ENCODE results near the gene CATSPER3.

CATSPER3 gene

DNA sequence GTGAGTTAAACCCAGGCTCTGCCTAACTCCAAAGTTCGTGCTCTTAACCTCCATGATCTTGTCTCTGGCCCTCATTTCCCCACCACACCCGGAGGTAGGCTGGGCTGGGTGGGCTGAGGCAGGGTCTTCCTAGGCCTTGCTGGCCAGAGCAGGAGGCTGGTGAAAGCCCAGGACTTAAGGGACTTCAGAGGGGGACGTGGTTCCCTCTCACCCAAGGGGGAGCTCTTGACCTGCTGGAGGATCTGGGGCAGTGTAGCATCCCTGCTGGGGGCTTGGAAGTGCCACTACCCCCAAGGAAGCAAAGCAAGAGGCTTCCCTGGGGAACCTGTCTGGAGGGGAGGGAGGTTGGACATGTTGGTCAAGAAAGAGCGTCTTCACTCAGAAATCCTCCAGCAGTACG, 51.6 kb downstream of the CATSPER3 start:
- Mint-ChIP-seq H3K27ac (no peak overlapping the region), H3K36me3 (ENCODE audit: low read depth) (no peaks in the 10 kb centered on the region), H3K4me3 (no peak overlapping the region), H3K27me3 (ENCODE audit: low read depth, poor library complexity) (peaks cover 50% of the 10 kb centered on the region), H3K4me1 (peaks cover 7% of the 10 kb centered on the region), H3K9me3 (no peaks in the 10 kb centered on the region)
- no peak for DNase-seq
- no peak for TF ChIP-seq CTCF (IDR thresholded peaks at IDR 0.05)

GRCh38 chr5:135020111-135020895, 52.6 kb downstream of the CATSPER3 start:
- TF ChIP-seq CTCF (IDR thresholded peaks at IDR 0.05), result no peak
- no peak for DNase-seq
- Mint-ChIP-seq H3K36me3 (ENCODE audit: low read depth) (no peaks in the 10 kb centered on the region), H3K27me3 (ENCODE audit: low read depth, poor library complexity) (peaks cover 60% of the 10 kb centered on the region), H3K9me3 (no peaks in the 10 kb centered on the region), H3K4me3 (no peak overlapping the region), H3K27ac (no peak overlapping the region), H3K4me1 (peaks cover 4% of the 10 kb centered on the region)

- H3K4me1 Mint-ChIP-seq, result peaks cover 38% of the 10 kb centered on the region
- no peak overlapping the region for H3K27ac Mint-ChIP-seq
- no peaks in the 10 kb centered on the region for H3K36me3 Mint-ChIP-seq (ENCODE audit: low read depth)
- H3K9me3 Mint-ChIP-seq, result peaks cover 3% of the 10 kb centered on the region
- no peak for DNase-seq
- H3K4me3 Mint-ChIP-seq, result no peak overlapping the region
- TF ChIP-seq CTCF (IDR thresholded peaks at IDR 0.05), result no peak
- H3K27me3 Mint-ChIP-seq (ENCODE audit: low read depth, poor library complexity), result peaks cover 94% of the 10 kb centered on the region
Observed at GRCh38 chr5:135024956-135025729, 57.4 kb downstream of the CATSPER3 start.

- Mint-ChIP-seq H3K27me3 (ENCODE audit: low read depth, poor library complexity) (peaks cover 94% of the 10 kb centered on the region), H3K4me3 (no peak overlapping the region), H3K9me3 (peaks cover 3% of the 10 kb centered on the region), H3K4me1 (peaks cover 38% of the 10 kb centered on the region), H3K27ac (no peak overlapping the region), H3K36me3 (ENCODE audit: low read depth) (no peaks in the 10 kb centered on the region)
- no peak for DNase-seq
- TF ChIP-seq CTCF (IDR thresholded peaks at IDR 0.05), result no peak
Observed at GRCh38 chr5:135025730-135026644, 58.3 kb downstream of the CATSPER3 start.

GRCh38 chr5:135026645-135027265, 59.0 kb downstream of the CATSPER3 start:
- H3K4me3 Mint-ChIP-seq, result no peak overlapping the region
- H3K27me3 Mint-ChIP-seq (ENCODE audit: low read depth, poor library complexity), result peaks cover 97% of the 10 kb centered on the region
- no peak for TF ChIP-seq CTCF (IDR thresholded peaks at IDR 0.05)
- H3K4me1 Mint-ChIP-seq, result peaks cover 39% of the 10 kb centered on the region
- H3K27ac Mint-ChIP-seq, result no peak overlapping the region
- peaks cover 3% of the 10 kb centered on the region for H3K9me3 Mint-ChIP-seq
- H3K36me3 Mint-ChIP-seq (ENCODE audit: low read depth), result no peaks in the 10 kb centered on the region
- DNase-seq, result no peak

Data from nephron progenitor cell (in vitro differentiated cells).